GM12875 (cell line): ENCODE results near the gene KRIT1.

Source experiments
- H3K4me3 ChIP-seq: one replicate; pipeline ENCODE4 v1.5.1; 2011; ENCODE audit warnings: low read depth, low read length, control low read depth
- CTCF ChIP-seq: IDR thresholded peaks from 2 replicates; pipeline ENCODE4 v1.5.1; 2011; ENCODE audit warnings: low read depth, mild to moderate bottlenecking, control low read depth, inconsistent platforms, low read length, moderate library complexity, borderline replicate concordance; ENCODE audit not compliant: insufficient read depth

KRIT1 gene

GRCh38 chr7:92245487-92246359 is at the start of gene KRIT1, which contains the start of gene ANKIB1:
Gene KRIT1, minus strand, starts transcription at chr7:92245914. Its CDS starts 3,779 bp downstream, at chr7:92242135.
Gene ANKIB1, plus strand, starts transcription at chr7:92245974. Its CDS starts 49,005 bp downstream, at chr7:92294979.
- H3K4me3 ChIP-seq = peak within 1 kb of the TSS; percentile 76
- 0 out of 2 replicates have a peak, but pooled peaks have one; percentile 15 for TF ChIP-seq CTCF

GRCh38 chr7:92295391-92295790 is 49.7 kb upstream of the KRIT1 start:
- TF ChIP-seq CTCF = no peak
- no peak overlapping the region for H3K4me3 ChIP-seq

- no peak for TF ChIP-seq CTCF
- H3K4me3 ChIP-seq = no peak overlapping the region
Measured at GRCh38 chr7:92293896-92294590, 48.3 kb upstream of the KRIT1 start.

GRCh38 chr7:92292981-92293380 is 47.3 kb upstream of the KRIT1 start:
- no peak overlapping the region for H3K4me3 ChIP-seq
- TF ChIP-seq CTCF = no peak

GRCh38 chr7:92289321-92289720 is 43.6 kb upstream of the KRIT1 start:
- no peak overlapping the region for H3K4me3 ChIP-seq
- TF ChIP-seq CTCF = no peak

- no peak for TF ChIP-seq CTCF
- no peak overlapping the region for H3K4me3 ChIP-seq
Measured at GRCh38 chr7:92282930-92283329, 37.2 kb upstream of the KRIT1 start.
